IMR-90 (cell line): Measurements from ENCODE around the gene DMRT3. TPM values are rescaled to one million over a fixed set of nuclear protein-coding genes. Genes with fewer than 3 reads are reported as not detected.

ENCODE experiments used
- ATAC-seq: fragments of 200-7000 bp; cut with Tn5 transposase; 2 replicates; pipeline ENCODE4 v1.9.1; 2020; ENCODE audit warnings: low read depth, mild to moderate bottlenecking, moderate library complexity
- BruUV-seq: library from RNA; stranded (reverse); fragments of 400-500 nt; replicated peaks from 2 replicates; lab custom pipeline; 2021; lab: Mats Ljungman, UMichigan
- CTCF ChIA-PET: fragments of 300-600 bp; formaldehyde crosslinking; extraction: SDS; loops from one replicate; lab custom pipeline; 2021; ENCODE audit warnings: antibody characterized with exemption; lab: Yijun Ruan, JAX
- POLR2A ChIA-PET: fragments of 300-600 bp; sonication (Branson Sonifier 250); formaldehyde crosslinking; loops from one replicate; lab custom pipeline; 2022; ENCODE audit warnings: antibody characterized with exemption; ENCODE audit not compliant: unreplicated experiment; lab: Charles Lee
- DNase-seq: peaks from one replicate; pipeline ENCODE4 v3.0.0; 2013
- H2AFZ ChIP-seq: replicated peaks from 2 replicates; pipeline ENCODE3; 2013; ENCODE audit warnings: low read length, mild to moderate bottlenecking; ENCODE audit not compliant: poor library complexity
- H2AK5ac ChIP-seq: 2 replicates; pipeline ENCODE4 v1.6.1; 2013; ENCODE audit warnings: low read depth, low read length, inconsistent platforms
- H2AK9ac ChIP-seq: replicated peaks from 2 replicates; pipeline ENCODE3; 2013; ENCODE audit warnings: mild to moderate bottlenecking, low read depth, low read length, moderate library complexity; ENCODE audit not compliant: poor library complexity
- H2BK120ac ChIP-seq: 2 replicates; pipeline ENCODE4 v1.6.1; 2013; ENCODE audit warnings: low read depth, low read length, inconsistent platforms
- H2BK15ac ChIP-seq: 3 replicates; pipeline ENCODE4 v1.6.1; 2013; ENCODE audit warnings: low read depth, low read length, inconsistent platforms
- H2BK20ac ChIP-seq: 2 replicates; pipeline ENCODE4 v1.6.1; 2013; ENCODE audit warnings: low read depth, mild to moderate bottlenecking, inconsistent platforms, low read length, moderate library complexity
- H2BK5ac ChIP-seq: 2 replicates; pipeline ENCODE4 v1.6.1; 2013; ENCODE audit warnings: mild to moderate bottlenecking, low read depth, low read length, inconsistent platforms; ENCODE audit not compliant: poor library complexity, severe bottlenecking
- H3K14ac ChIP-seq: replicated peaks from 2 replicates; pipeline ENCODE4 v1.6.1; 2013; ENCODE audit warnings: low read depth, low read length, inconsistent platforms
- H3K18ac ChIP-seq: 2 replicates; pipeline ENCODE4 v1.6.1; 2013; ENCODE audit warnings: low read depth, low read length, control low read depth
- H3K23ac ChIP-seq: 2 replicates; pipeline ENCODE4 v1.6.1; 2013; ENCODE audit warnings: low read depth, low read length, inconsistent platforms
- H3K27ac ChIP-seq: 2 replicates; pipeline ENCODE4 v1.5.1; 2013; ENCODE audit warnings: mild to moderate bottlenecking, control low read depth, low read length; ENCODE audit not compliant: insufficient read depth
- H3K27me3 ChIP-seq: 2 replicates; pipeline ENCODE4 v1.6.1; 2013; ENCODE audit warnings: low read length; ENCODE audit not compliant: control insufficient read depth, insufficient read depth
- H3K36me3 ChIP-seq: 2 replicates; pipeline ENCODE4 v1.6.1; 2013; ENCODE audit warnings: low read length, mixed read lengths; ENCODE audit not compliant: control insufficient read depth, insufficient read depth
- H3K4ac ChIP-seq: 2 replicates; pipeline ENCODE4 v1.6.1; 2013; ENCODE audit warnings: low read depth, low read length, inconsistent platforms
- H3K4me1 ChIP-seq: 2 replicates; pipeline ENCODE4 v1.6.1; 2013; ENCODE audit warnings: low read length, mixed read lengths; ENCODE audit not compliant: control insufficient read depth, insufficient read depth
- H3K4me2 ChIP-seq: 2 replicates; pipeline ENCODE4 v1.6.1; 2013; ENCODE audit warnings: low read depth, mild to moderate bottlenecking, control low read depth, low read length, moderate library complexity
- H3K4me3 ChIP-seq: 2 replicates; pipeline ENCODE4 v1.5.1; 2013; ENCODE audit warnings: low read depth, mild to moderate bottlenecking, control low read depth, low read length, moderate library complexity; ENCODE audit not compliant: insufficient read depth
- H3K56ac ChIP-seq: 2 replicates; pipeline ENCODE4 v1.6.1; 2013; ENCODE audit warnings: low read length, inconsistent platforms; ENCODE audit not compliant: insufficient read depth; ENCODE audit errors: extremely low read depth
- H3K79me1 ChIP-seq, 2 experiments: 2 replicates each; pipeline ENCODE4 v1.6.1; 2013; ENCODE audit warnings: low read length in 2 of 2, inconsistent platforms in 1 of 2, low read depth in 1 of 2
- H3K9ac ChIP-seq: 2 replicates; pipeline ENCODE4 v1.6.1; 2013; ENCODE audit warnings: low read depth, low read length, control low read depth
- H3K9me1 ChIP-seq: 2 replicates; pipeline ENCODE4 v1.6.1; 2013; ENCODE audit warnings: low read length, inconsistent platforms; ENCODE audit not compliant: insufficient read depth
- H3K9me3 ChIP-seq: 2 replicates; pipeline ENCODE4 v1.6.1; 2013; ENCODE audit warnings: low read length; ENCODE audit not compliant: control insufficient read depth, insufficient read depth
- H4K20me1 ChIP-seq: 2 replicates; pipeline ENCODE4 v1.6.1; 2013; ENCODE audit warnings: low read length, inconsistent platforms; ENCODE audit not compliant: insufficient read depth
- H4K5ac ChIP-seq: 2 replicates; pipeline ENCODE4 v1.6.1; 2013; ENCODE audit warnings: mild to moderate bottlenecking, low read depth, low read length, control low read depth
- H4K8ac ChIP-seq, 2 experiments: 2 replicates each; pipeline ENCODE4 v1.6.1; 2013; ENCODE audit warnings: low read depth in 2 of 2, low read length in 2 of 2, control low read depth in 1 of 2, inconsistent platforms in 1 of 2
- H4K91ac ChIP-seq: 2 replicates; pipeline ENCODE4 v1.6.1; 2013; ENCODE audit warnings: low read depth, low read length, inconsistent platforms; ENCODE audit not compliant: insufficient read depth
- BHLHE40 ChIP-seq: fragments of 150-350 bp; IDR thresholded peaks from 2 replicates; pipeline ENCODE4 v1.6.1; 2016; ENCODE audit warnings: mild to moderate bottlenecking, low read depth, low read length
- CEBPB ChIP-seq: IDR thresholded peaks from 2 replicates; pipeline ENCODE4 v1.6.1; 2012; ENCODE audit warnings: low read depth, low read length, improper control_type of control experiment
- CHD1 ChIP-seq: IDR thresholded peaks from 2 replicates; pipeline ENCODE4 v1.6.1; 2012; ENCODE audit warnings: low read depth, low read length, improper control_type of control experiment
- FOS ChIP-seq: fragments of 150-350 bp; IDR thresholded peaks from 2 replicates; pipeline ENCODE4 v1.6.1; 2016; ENCODE audit warnings: low read depth, low read length
- MAFK ChIP-seq: IDR thresholded peaks from 2 replicates; pipeline ENCODE4 v1.6.1; 2012; ENCODE audit warnings: low read depth, low read length, improper control_type of control experiment
- MAZ ChIP-seq: IDR thresholded peaks from 2 replicates; pipeline ENCODE4 v1.6.1; 2012; ENCODE audit warnings: low read depth, mild to moderate bottlenecking, low read length, improper control_type of control experiment, moderate library complexity, borderline replicate concordance
- MXI1 ChIP-seq: IDR thresholded peaks from 2 replicates; pipeline ENCODE4 v1.6.1; 2012; ENCODE audit warnings: low read depth, mild to moderate bottlenecking, low read length, moderate library complexity, borderline replicate concordance
- NFE2L2 ChIP-seq: fragments of 150-350 bp; IDR thresholded peaks from 2 replicates; pipeline ENCODE4 v1.6.1; 2016; ENCODE audit warnings: low read depth, mild to moderate bottlenecking, low read length
- POLR2A ChIP-seq: IDR thresholded peaks from 2 replicates; pipeline ENCODE4 v1.6.1; 2012; ENCODE audit warnings: mild to moderate bottlenecking, low read depth, low read length
- RAD21 ChIP-seq: IDR thresholded peaks from 2 replicates; pipeline ENCODE4 v1.6.1; 2012; ENCODE audit warnings: low read length, improper control_type of control experiment
- RCOR1 ChIP-seq: IDR thresholded peaks from 2 replicates; pipeline ENCODE4 v1.6.1; 2012; ENCODE audit warnings: mild to moderate bottlenecking, low read length, improper control_type of control experiment; ENCODE audit not compliant: insufficient replicate concordance
- RFX5 ChIP-seq: IDR thresholded peaks from 2 replicates; pipeline ENCODE4 v1.8.0; 2012; ENCODE audit warnings: low read depth, mild to moderate bottlenecking, low read length, moderate library complexity
- SMC3 ChIP-seq: fragments of 150-350 bp; IDR thresholded peaks from 2 replicates; pipeline ENCODE4 v1.6.1; 2016; ENCODE audit warnings: low read depth, mild to moderate bottlenecking, antibody characterized with exemption, low read length, moderate library complexity
- WGBS, 2 experiments: methylation state at CpG; one replicate each; pipeline versions ENCODE4 v1.1.5 to v1.1.7; 2013; ENCODE audit warnings: missing lambda C conversion rate in 2 of 2; ENCODE audit not compliant: insufficient read length in 1 of 2; ENCODE audit errors: extremely low coverage in 2 of 2; 5-methylcytosine and 5-hydroxymethylcytosine counted together
- dilution Hi-C: fragments of 300-500 bp; cut with HindIII; formaldehyde crosslinking; loops from one replicate; pipeline ENCODE4 v1.14.3; 2018; ENCODE audit warnings: low sequenced_read_pairs; ENCODE audit not compliant: unreplicated experiment
- in situ Hi-C: fragments of 300-500 bp; cut with MboI; formaldehyde crosslinking; loops from 3 replicates; pipeline ENCODE4 v1.14.3; 2019; ENCODE audit warnings: low sequenced_read_pairs, inconsistent platforms, mixed read lengths
- intact Hi-C: fragments of 100-400 bp; cut with micrococcal nuclease; formaldehyde crosslinking; loops from 2 replicates; pipeline ENCODE4 v1.10.0; 2022
- polyA plus RNA-seq, 3 experiments: library from polyadenylated mRNA; depleted of rRNA; stranded (reverse); fragments of >200 nt; gene quantifications; 2 replicates each; pipeline ENCODE4 v1.2.3, GENCODE V29; 2012; ENCODE audit warnings: low replicate concordance in 1 of 3
- total RNA-seq: library from RNA; depleted of rRNA; stranded (reverse); fragments of >200 nt; gene quantifications from 2 replicates; pipeline ENCODE4 v1.2.3, GENCODE V29; 2012
- TF ChIP-seq, protein P1 (sequence below): conservative IDR thresholded peaks from 2 replicates; pipeline ENCODE4 v1.5.1; 2012; ENCODE audit warnings: mild to moderate bottlenecking, low read depth, low read length, improper control_type of control experiment
- TF ChIP-seq, protein P2 (sequence below): fragments of 150-350 bp; IDR thresholded peaks from 2 replicates; pipeline ENCODE4 v1.6.1; 2016; ENCODE audit warnings: low read depth, mild to moderate bottlenecking, low read length, moderate library complexity, borderline replicate concordance
- TF ChIP-seq, protein P3 (sequence below): fragments of 150-350 bp; IDR thresholded peaks from 2 replicates; pipeline ENCODE4 v1.6.1; 2017; ENCODE audit warnings: mild to moderate bottlenecking, antibody characterized with exemption, low read length, low read depth

The DMRT3 gene
- total and polyA plus RNA-seq, 2 of the 4 experiments (the other 2 are of a cell fraction) = not detected

GRCh38 chr9:1013021-1013420 is 36.6 kb downstream of the DMRT3 start:
- CTCF ChIA-PET = no interaction called here
- intact Hi-C loops (no loop called here), in situ Hi-C loops (no loop called here)

More at GRCh38 chr9:1013021-1013420, 36.6 kb downstream of the DMRT3 start:
- Histone ChIP-seq H3K79me1 (no peaks in the 10 kb centered on the region), H3K27me3 (no peaks in the 10 kb centered on the region), H2AK5ac (no peak overlapping the region), H3K4ac (no peak overlapping the region), H2AFZ (no peak overlapping the region), H3K36me3 (no peaks in the 10 kb centered on the region), H4K8ac (no peak overlapping the region), H3K27ac (no peak overlapping the region), H3K23ac (no peak overlapping the region), H2BK5ac (no peak overlapping the region), H3K14ac (no peak overlapping the region), H3K4me2 (no peak overlapping the region), H3K4me3 (no peak overlapping the region), H2BK15ac (no peak overlapping the region), H3K9me3 (no peaks in the 10 kb centered on the region), H4K91ac (no peak overlapping the region), H4K20me1 (no peaks in the 10 kb centered on the region), H3K4me1 (no peaks in the 10 kb centered on the region), H3K9me1 (no peaks in the 10 kb centered on the region), H2BK120ac (no peak overlapping the region), H3K18ac (no peak overlapping the region), H2BK20ac (no peak overlapping the region), H2AK9ac (no peak overlapping the region), H3K9ac (no peak overlapping the region), H3K56ac (no peak overlapping the region), H4K5ac (no peak overlapping the region)
- no TSS peak for BruUV-seq
- no peak for TF ChIP-seq RFX5
- no peak for TF ChIP-seq CHD1
- TF ChIP-seq CEBPB = no peak
- no peak for TF ChIP-seq MXI1
- TF ChIP-seq, protein P1, sequence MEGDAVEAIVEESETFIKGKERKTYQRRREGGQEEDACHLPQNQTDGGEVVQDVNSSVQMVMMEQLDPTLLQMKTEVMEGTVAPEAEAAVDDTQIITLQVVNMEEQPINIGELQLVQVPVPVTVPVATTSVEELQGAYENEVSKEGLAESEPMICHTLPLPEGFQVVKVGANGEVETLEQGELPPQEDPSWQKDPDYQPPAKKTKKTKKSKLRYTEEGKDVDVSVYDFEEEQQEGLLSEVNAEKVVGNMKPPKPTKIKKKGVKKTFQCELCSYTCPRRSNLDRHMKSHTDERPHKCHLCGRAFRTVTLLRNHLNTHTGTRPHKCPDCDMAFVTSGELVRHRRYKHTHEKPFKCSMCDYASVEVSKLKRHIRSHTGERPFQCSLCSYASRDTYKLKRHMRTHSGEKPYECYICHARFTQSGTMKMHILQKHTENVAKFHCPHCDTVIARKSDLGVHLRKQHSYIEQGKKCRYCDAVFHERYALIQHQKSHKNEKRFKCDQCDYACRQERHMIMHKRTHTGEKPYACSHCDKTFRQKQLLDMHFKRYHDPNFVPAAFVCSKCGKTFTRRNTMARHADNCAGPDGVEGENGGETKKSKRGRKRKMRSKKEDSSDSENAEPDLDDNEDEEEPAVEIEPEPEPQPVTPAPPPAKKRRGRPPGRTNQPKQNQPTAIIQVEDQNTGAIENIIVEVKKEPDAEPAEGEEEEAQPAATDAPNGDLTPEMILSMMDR = no peak
- no peak for TF ChIP-seq NFE2L2
- no peak for TF ChIP-seq MAZ
- TF ChIP-seq RAD21 = no peak
- TF ChIP-seq, protein P2, sequence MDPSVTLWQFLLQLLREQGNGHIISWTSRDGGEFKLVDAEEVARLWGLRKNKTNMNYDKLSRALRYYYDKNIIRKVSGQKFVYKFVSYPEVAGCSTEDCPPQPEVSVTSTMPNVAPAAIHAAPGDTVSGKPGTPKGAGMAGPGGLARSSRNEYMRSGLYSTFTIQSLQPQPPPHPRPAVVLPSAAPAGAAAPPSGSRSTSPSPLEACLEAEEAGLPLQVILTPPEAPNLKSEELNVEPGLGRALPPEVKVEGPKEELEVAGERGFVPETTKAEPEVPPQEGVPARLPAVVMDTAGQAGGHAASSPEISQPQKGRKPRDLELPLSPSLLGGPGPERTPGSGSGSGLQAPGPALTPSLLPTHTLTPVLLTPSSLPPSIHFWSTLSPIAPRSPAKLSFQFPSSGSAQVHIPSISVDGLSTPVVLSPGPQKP = no peak
- TF ChIP-seq, protein P3, sequence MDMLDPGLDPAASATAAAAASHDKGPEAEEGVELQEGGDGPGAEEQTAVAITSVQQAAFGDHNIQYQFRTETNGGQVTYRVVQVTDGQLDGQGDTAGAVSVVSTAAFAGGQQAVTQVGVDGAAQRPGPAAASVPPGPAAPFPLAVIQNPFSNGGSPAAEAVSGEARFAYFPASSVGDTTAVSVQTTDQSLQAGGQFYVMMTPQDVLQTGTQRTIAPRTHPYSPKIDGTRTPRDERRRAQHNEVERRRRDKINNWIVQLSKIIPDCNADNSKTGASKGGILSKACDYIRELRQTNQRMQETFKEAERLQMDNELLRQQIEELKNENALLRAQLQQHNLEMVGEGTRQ = no peak
- TF ChIP-seq BHLHE40 = no peak
- TF ChIP-seq SMC3 = no peak
- TF ChIP-seq RCOR1 = no peak
- no peak for TF ChIP-seq MAFK
- no peak for TF ChIP-seq POLR2A
- no peak for TF ChIP-seq FOS
- ATAC-seq (no peak), DNase-seq (no peak)
- dilution Hi-C loops = no loop called here
- POLR2A ChIA-PET = no interaction called here
- WGBS, 2 experiments = no CpG with 5 or more reads among the region's 5 CpGs
